Lung (tissue), 12 donors: ENCODE results near the gene ANTKMT. TPM values are rescaled to one million over a fixed set of nuclear protein-coding genes. Genes with fewer than 3 reads are reported as not detected.

Source experiments
- ATAC-seq: fragments of 200-7000 bp; cut with Tn5 transposase; one replicate; pipeline ENCODE4 v1.9.1; 2020; ENCODE audit warnings: moderate number of reproducible peaks; ENCODE audit not compliant: insufficient read depth, low FRiP score
- DNase-seq, 3 donors: peaks; one replicate each; pipeline ENCODE4 v3.0.0-alpha.2; 2013 to 2017
- H3K27ac ChIP-seq, 2 donors: one replicate each; pipeline ENCODE4 v1.5.1; 2013; ENCODE audit warnings: mild to moderate bottlenecking in 2 of 2, moderate library complexity in 2 of 2, control low read depth in 1 of 2, inconsistent platforms in 1 of 2, low read depth in 1 of 2, low read length in 1 of 2
- H3K27me3 ChIP-seq, 3 donors: one replicate each; pipeline ENCODE4 v1.5.1; 2013; ENCODE audit warnings: low read length in 2 of 3; ENCODE audit not compliant: control insufficient read depth in 3 of 3, insufficient read depth in 3 of 3
- H3K36me3 ChIP-seq, 4 donors: one replicate each; pipeline ENCODE4 v1.5.1; 2013; ENCODE audit warnings: low read length in 4 of 4, mild to moderate bottlenecking in 1 of 4, moderate library complexity in 1 of 4; ENCODE audit not compliant: control insufficient read depth in 4 of 4, insufficient read depth in 4 of 4
- H3K4me1 ChIP-seq, 5 donors: one replicate each; pipeline ENCODE4 v1.5.1; 2013; ENCODE audit warnings: low read length in 5 of 5, mild to moderate bottlenecking in 2 of 5, moderate library complexity in 1 of 5; ENCODE audit not compliant: control insufficient read depth in 5 of 5, insufficient read depth in 5 of 5
- H3K4me3 ChIP-seq: one replicate; pipeline ENCODE4 v1.5.1; 2013; ENCODE audit warnings: mild to moderate bottlenecking, control low read depth, moderate library complexity
- H3K9ac ChIP-seq, 2 donors: one replicate each; pipeline ENCODE4 v1.5.1; 2013; ENCODE audit warnings: low read length in 2 of 2, control low read depth in 1 of 2; ENCODE audit not compliant: insufficient read depth in 1 of 2
- H3K9me3 ChIP-seq, 4 donors: one replicate each; pipeline ENCODE4 v1.5.1; 2013; ENCODE audit warnings: low read length in 3 of 4, mild to moderate bottlenecking in 1 of 4, moderate library complexity in 1 of 4; ENCODE audit not compliant: control insufficient read depth in 4 of 4, insufficient read depth in 3 of 4
- WGBS, 2 donors: extraction: QIAGEN DNeasy Blood & Tissue Kit; methylation state at CpG; one replicate each; pipeline ENCODE4 v1.1.7; 2013; 5-methylcytosine and 5-hydroxymethylcytosine counted together
- polyA plus RNA-seq, 2 donors: library from polyadenylated mRNA; stranded (reverse); fragments of 200-250 nt; gene quantifications; one replicate each; pipeline ENCODE4 v1.2.1, GENCODE V29; 2013
- total RNA-seq, 2 donors: library from RNA; depleted of rRNA in 1 of 2; stranded (reverse); fragments of >200 nt in 1 of 2; gene quantifications; one replicate each; pipeline ENCODE4 v1.2.1, GENCODE V29; 2014 to 2021
- TF ChIP-seq, protein P1 (sequence below): IDR thresholded peaks from 2 replicates; pipeline ENCODE4 v1.5.1; 2012; ENCODE audit warnings: mild to moderate bottlenecking; ENCODE audit errors: control extremely low read depth, extremely low read depth
- donor health status: control.
- donor health status: control.
- donor health status: Bipolar disorder and iron deficiency.
- donor health status: healthy.
- donor health status: DM: yes; HTN: yes; CAD: no.

The ANTKMT gene
- total and polyA plus RNA-seq, 4 donors, result 9.2 to 65.7 (median 45.9) TPM

GRCh38 chr16:726188-726437 is 5.2 kb downstream of the ANTKMT start:
- DNase-seq (no peak), ATAC-seq (no peak)
- no peak overlapping the region for H3K27ac ChIP-seq
- peaks cover 0 to 5% (median 0%) of the 10 kb centered on the region in 4 donors for H3K36me3 ChIP-seq
- 24 to 26% methylated on average over 7 to 9 of the region's 9 CpGs for WGBS, 2 donors
- no peak overlapping the region for H3K9ac ChIP-seq
- TF ChIP-seq, protein P1, sequence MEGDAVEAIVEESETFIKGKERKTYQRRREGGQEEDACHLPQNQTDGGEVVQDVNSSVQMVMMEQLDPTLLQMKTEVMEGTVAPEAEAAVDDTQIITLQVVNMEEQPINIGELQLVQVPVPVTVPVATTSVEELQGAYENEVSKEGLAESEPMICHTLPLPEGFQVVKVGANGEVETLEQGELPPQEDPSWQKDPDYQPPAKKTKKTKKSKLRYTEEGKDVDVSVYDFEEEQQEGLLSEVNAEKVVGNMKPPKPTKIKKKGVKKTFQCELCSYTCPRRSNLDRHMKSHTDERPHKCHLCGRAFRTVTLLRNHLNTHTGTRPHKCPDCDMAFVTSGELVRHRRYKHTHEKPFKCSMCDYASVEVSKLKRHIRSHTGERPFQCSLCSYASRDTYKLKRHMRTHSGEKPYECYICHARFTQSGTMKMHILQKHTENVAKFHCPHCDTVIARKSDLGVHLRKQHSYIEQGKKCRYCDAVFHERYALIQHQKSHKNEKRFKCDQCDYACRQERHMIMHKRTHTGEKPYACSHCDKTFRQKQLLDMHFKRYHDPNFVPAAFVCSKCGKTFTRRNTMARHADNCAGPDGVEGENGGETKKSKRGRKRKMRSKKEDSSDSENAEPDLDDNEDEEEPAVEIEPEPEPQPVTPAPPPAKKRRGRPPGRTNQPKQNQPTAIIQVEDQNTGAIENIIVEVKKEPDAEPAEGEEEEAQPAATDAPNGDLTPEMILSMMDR, result no peak
- H3K4me1 ChIP-seq, result peaks cover 0 to 16% (median 3%) of the 10 kb centered on the region in 5 donors
- H3K4me3 ChIP-seq, result no peak overlapping the region
- no peaks in the 10 kb centered on the region for H3K9me3 ChIP-seq
- H3K27me3 ChIP-seq, result peaks cover 0 to 7% (median 4%) of the 10 kb centered on the region in 3 donors

DNA sequence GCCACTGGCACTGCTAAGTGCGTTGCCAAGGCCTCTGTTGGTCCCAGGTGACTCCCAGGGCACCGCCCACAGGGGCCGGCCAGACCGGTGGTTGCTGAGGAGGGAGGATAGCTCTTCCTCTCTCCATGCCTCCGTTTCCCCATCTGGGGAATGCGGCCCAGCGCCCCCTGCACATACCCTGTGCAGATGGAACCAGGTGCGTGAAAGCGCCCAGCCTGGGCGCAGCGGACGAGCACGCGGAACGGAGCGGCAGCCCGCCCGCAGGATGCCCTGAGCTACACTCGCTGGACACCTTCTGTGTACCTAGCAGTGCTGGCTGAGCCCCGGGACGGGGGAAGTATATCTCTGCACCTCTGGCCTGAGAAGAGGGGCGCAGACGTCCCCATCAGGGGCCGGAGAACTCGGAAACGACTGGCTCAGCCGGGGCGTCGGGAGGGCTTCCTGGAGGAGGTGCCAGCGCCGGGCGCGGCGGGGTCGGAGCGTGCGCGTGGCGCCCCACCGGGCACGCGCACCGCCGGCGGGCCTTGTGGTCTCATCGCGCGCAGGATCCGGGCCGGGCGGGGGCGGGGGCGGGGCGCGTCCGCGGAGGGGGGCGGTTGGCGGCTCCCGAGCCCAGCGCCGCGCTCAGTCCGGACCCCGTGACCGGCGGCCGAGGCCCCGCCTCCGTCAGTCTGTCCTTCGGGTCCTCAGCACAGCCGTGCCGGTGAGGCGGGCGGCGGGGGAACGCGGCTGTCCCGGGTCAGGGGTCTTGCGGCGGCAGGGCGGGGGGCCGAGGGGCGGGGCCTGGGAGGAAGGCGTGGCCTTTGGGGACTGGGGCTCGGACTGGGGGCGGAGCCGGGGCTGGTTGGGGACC is 5.7 kb downstream of the ANTKMT start, which contains the start of the genes CCDC78 and HAGHL:
Gene CCDC78, minus strand, starts transcription at position 6 of the 853 bp plus-strand sequence. CDS start 76 bp downstream, outside the sequence.
Gene HAGHL, plus strand, starts transcription at position 669 of the 853 bp plus-strand sequence. CDS start 404 bp downstream, outside the sequence.
- no peaks in the 10 kb centered on the region for H3K9me3 ChIP-seq
- H3K4me3 ChIP-seq, result peak within 1 kb of the TSS; percentile 40
- ATAC-seq (no peak), DNase-seq (peak in 2 of 3 donors; percentile 11 to 39)
- peak within 1 kb of the TSS; percentile 8 to 13 for H3K27ac ChIP-seq
- 2 to 3% methylated on average over 50 to 88 of the region's 88 CpGs for WGBS, 2 donors
- peaks cover 0 to 10% (median 0%) of the 10 kb centered on the region in 4 donors for H3K36me3 ChIP-seq
- H3K9ac ChIP-seq, result no peak within 1 kb of the TSS
- peaks cover 0 to 12% (median 3%) of the 10 kb centered on the region in 5 donors for H3K4me1 ChIP-seq
- TF ChIP-seq, protein P1, result no peak
- peaks cover 0 to 7% (median 4%) of the 10 kb centered on the region in 3 donors for H3K27me3 ChIP-seq

DNA sequence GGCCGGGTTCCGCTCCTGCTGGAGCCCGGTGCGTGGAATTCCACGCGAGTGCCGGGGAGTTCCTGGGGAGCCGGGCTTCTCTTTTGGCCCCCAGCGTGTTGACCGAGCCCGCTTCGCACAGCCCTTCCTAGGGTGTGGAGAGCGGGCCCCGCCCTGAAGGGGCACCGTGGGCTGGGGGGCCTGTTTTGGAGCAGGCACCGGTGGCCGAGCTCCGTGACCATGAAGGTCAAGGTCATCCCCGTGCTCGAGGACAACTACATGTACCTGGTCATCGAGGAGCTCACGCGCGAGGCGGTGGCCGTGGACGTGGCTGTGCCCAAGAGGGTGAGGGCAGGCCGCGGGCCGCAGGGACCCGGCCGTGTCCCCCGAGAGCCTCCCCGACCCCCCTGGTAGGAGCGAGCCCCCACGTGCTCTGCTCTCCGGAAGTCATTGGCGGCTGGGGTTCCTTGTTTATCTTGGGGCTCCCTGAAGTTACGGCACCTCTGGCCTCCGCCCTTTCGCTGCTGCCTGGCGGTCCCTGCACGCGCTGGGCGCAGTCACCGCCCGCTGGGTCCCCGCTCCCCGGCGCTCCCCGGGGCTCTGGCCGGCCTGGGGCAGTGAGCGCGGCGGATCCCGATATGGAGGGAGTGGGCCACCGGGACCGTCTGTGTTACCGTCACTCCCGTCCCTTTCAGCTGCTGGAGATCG is 6.5 kb downstream of the ANTKMT start:
- H3K4me3 ChIP-seq, result peak overlapping the region; percentile 40
- H3K27ac ChIP-seq, result peak overlapping the region; percentile 8 to 13
- TF ChIP-seq, protein P1, result no peak
- ATAC-seq (no peak), DNase-seq (no peak)
- peaks cover 0 to 13% (median 0%) of the 10 kb centered on the region in 4 donors for H3K36me3 ChIP-seq
- H3K4me1 ChIP-seq, result peaks cover 0 to 9% (median 3%) of the 10 kb centered on the region in 5 donors
- peaks cover 0 to 7% (median 4%) of the 10 kb centered on the region in 3 donors for H3K27me3 ChIP-seq
- no peaks in the 10 kb centered on the region for H3K9me3 ChIP-seq
- H3K9ac ChIP-seq, result no peak overlapping the region
- WGBS, 2 donors, result 1% methylated on average over 55 to 61 of the region's 61 CpGs
